ENCODE data around the gene P2RX7. TPM values are rescaled to one million over a fixed set of nuclear protein-coding genes. Genes with fewer than 3 reads are reported as not detected.
A peak's percentile ranks its signal among the peaks of the same experiment; 100 is the strongest.

The P2RX7 gene
- total and polyA plus RNA-seq, 9 of the 15 experiments (the other 6 are each of a cell fraction or from before 2014, with no cell fraction given) = 0.04 to 0.65 (median 0.30) TPM

DNA sequence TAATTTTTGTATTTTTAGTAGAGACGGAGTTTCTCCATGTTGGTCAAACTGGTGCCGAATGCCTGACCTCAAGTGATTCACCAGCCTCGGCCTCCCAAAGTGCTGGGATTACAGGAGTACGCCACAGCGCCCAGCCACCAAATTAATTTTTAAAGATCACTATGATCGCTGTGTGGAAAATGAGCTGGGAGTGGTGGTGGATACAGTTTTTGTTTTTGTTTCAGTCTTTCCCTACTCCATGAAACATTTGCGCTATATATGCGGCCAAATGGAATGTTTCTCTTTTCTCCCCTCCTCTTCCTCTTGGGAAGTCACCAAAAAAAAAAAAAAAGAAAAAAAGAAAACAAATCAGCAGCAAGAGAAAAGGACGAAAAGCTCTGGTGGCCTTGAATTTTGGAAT lies 56.5 kb downstream of the P2RX7 start:
- intact Hi-C loops (cut with micrococcal nuclease) = no loop called here
- Histone ChIP-seq H4K20me1 (replicated peaks; ENCODE audit: control insufficient read depth, insufficient read depth, low read length) (no peaks in the 10 kb centered on the region), H3K36me3 (ENCODE audit: control insufficient read depth, insufficient read depth, low read length) (no peaks in the 10 kb centered on the region), H3K4me3 (no peak overlapping the region), H3K27ac (ENCODE audit: extremely low read depth, low read depth, low read length) (no peak overlapping the region), H3K4me2 (ENCODE audit: insufficient read depth, low read length) (peak overlapping the region; percentile 43), H3K9me3 (replicated peaks; ENCODE audit: control insufficient read depth, insufficient read depth, low read depth, low read length) (no peaks in the 10 kb centered on the region), H3K9me1 (ENCODE audit: control insufficient read depth, insufficient read depth, low read length) (no peaks in the 10 kb centered on the region), H3K79me2 (ENCODE audit: control insufficient read depth, insufficient read depth, low read length) (no peaks in the 10 kb centered on the region), H3K9ac (ENCODE audit: insufficient read depth in 1 of 2, low read depth in 2 of 2, low read length in 2 of 2) (no peak overlapping the region; a peak in 1 of 4 replicates), H2AFZ (ENCODE audit: low read depth, low read length) (no peak overlapping the region), H3K4me1 (replicated peaks in 1 of 2; ENCODE audit: control insufficient read depth in 2 of 2, insufficient read depth in 2 of 2, low read length in 2 of 2) (peaks cover 12 to 17% of the 10 kb centered on the region in 2 experiments), H3K27me3 (ENCODE audit: control insufficient read depth in 2 of 2, insufficient read depth in 2 of 2, low read length in 2 of 2) (no peaks in the 10 kb centered on the region)
- ChIA-PET POLR2A (interaction anchor here (0.6 to 1.6 kb wide), 2 partner anchors 9 to 29 kb away, joined by 3 to 6 read pairs; no protein-coding TSS in a partner anchor), CTCF (ENCODE audit: low intra/inter-chr PET ratio) (interaction anchor here (0.7 kb wide), 1 partner anchor 267 kb away, joined by 4 read pairs; no protein-coding TSS in a partner anchor)
- FAIRE-seq (no peak), DNase-seq (ENCODE audit: extremely low read depth in 1 of 4, low spot score in 3 of 4) (no peak), ATAC-seq (no peak)
- WGBS (ENCODE audit: insufficient coverage, low coverage, missing lambda C conversion rate) = 95% methylated on average over 5 of the region's 9 CpGs
- TF ChIP-seq POLR2H (tag; IDR thresholded peaks at IDR 0.05; ENCODE audit: low read depth) = no peak
- TF ChIP-seq, protein P1, sequence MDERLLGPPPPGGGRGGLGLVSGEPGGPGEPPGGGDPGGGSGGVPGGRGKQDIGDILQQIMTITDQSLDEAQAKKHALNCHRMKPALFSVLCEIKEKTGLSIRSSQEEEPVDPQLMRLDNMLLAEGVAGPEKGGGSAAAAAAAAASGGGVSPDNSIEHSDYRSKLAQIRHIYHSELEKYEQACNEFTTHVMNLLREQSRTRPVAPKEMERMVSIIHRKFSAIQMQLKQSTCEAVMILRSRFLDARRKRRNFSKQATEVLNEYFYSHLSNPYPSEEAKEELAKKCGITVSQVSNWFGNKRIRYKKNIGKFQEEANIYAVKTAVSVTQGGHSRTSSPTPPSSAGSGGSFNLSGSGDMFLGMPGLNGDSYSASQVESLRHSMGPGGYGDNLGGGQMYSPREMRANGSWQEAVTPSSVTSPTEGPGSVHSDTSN (CRISPR knock-in tag; IDR thresholded peaks at IDR 0.05; ENCODE audit: low read depth) = no peak
- TF ChIP-seq, protein P1 (tag; conservative IDR thresholded peaks at IDR 0.05; ENCODE audit: low read depth) = no peak
- TF ChIP-seq ATF4 (CRISPR knock-in tag; IDR thresholded peaks at IDR 0.05) = no peak
- no peak for TF ChIP-seq ERF (CRISPR knock-in tag; IDR thresholded peaks at IDR 0.05)
- no peak for TF ChIP-seq STAG1 (CRISPR knock-in tag; IDR thresholded peaks at IDR 0.05; ENCODE audit: borderline replicate concordance)
- 0 out of 2 replicates have a peak, but pooled peaks have one; percentile 23 for TF ChIP-seq LARP7 (IDR thresholded peaks at IDR 0.05)
- in situ Hi-C loops (cut with MboI) = no loop called here
- BruUV-seq (replicated peaks) = no TSS peak
